Measurements from ENCODE around the gene B3GNT9.

DNA sequence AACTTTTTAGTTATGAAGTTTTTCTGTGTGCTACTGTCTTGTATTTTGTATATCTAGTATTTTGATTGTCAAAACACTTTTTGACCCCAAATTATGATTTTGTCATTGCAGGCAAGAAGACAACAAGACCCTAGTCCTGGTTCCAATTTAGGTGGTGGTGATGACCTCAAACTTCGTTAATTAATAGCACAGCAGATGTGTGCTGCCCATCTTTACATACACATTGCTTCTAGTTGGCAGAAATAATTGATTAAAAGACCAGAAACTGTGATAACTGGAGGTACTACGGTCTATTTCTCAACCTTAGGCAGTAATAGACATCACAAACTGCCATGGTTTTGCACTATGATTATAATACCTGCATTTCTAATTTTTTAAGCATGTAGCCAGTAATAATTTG is 52.2 kb downstream of the B3GNT9 start:
- TF ChIP-seq, protein P1, sequence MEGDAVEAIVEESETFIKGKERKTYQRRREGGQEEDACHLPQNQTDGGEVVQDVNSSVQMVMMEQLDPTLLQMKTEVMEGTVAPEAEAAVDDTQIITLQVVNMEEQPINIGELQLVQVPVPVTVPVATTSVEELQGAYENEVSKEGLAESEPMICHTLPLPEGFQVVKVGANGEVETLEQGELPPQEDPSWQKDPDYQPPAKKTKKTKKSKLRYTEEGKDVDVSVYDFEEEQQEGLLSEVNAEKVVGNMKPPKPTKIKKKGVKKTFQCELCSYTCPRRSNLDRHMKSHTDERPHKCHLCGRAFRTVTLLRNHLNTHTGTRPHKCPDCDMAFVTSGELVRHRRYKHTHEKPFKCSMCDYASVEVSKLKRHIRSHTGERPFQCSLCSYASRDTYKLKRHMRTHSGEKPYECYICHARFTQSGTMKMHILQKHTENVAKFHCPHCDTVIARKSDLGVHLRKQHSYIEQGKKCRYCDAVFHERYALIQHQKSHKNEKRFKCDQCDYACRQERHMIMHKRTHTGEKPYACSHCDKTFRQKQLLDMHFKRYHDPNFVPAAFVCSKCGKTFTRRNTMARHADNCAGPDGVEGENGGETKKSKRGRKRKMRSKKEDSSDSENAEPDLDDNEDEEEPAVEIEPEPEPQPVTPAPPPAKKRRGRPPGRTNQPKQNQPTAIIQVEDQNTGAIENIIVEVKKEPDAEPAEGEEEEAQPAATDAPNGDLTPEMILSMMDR (IDR thresholded peaks at IDR 0.05): no peak
- TF ChIP-seq POLR2AphosphoS5 (IDR thresholded peaks at IDR 0.05): no peak
- TF ChIP-seq POLR2A (IDR thresholded peaks at IDR 0.05): no peak

Measured in breast epithelium (tissue), 3 donors.